GM12872 (cell line): ENCODE results near the gene THRSP.

Source experiments
- TF ChIP-seq, protein P1 (sequence below): IDR thresholded peaks from 3 replicates; pipeline ENCODE4 v1.5.1; 2011; ENCODE audit warnings: low read depth, mild to moderate bottlenecking, low read length, moderate library complexity; ENCODE audit not compliant: insufficient read depth

Gene THRSP

DNA sequence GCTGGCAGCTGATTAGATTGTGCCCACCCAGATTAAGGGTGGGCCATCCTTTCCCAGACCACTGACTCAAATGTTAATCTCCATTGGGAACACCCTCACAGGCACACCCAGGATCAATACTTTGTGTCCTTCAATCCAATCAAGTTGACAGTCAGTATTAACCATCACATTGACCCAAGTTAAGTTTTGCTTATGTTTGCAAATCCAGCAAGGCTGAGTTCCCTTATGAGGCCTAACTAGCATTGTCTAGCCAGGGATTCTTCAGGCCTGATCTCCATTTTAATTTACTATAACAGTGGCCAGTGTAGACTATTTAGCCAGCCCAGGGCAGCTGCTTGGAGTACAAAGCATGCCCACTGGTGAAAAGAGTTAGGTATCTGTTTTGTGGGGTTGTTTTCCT lies 38.3 kb upstream of the THRSP start:
- TF ChIP-seq, protein P1, sequence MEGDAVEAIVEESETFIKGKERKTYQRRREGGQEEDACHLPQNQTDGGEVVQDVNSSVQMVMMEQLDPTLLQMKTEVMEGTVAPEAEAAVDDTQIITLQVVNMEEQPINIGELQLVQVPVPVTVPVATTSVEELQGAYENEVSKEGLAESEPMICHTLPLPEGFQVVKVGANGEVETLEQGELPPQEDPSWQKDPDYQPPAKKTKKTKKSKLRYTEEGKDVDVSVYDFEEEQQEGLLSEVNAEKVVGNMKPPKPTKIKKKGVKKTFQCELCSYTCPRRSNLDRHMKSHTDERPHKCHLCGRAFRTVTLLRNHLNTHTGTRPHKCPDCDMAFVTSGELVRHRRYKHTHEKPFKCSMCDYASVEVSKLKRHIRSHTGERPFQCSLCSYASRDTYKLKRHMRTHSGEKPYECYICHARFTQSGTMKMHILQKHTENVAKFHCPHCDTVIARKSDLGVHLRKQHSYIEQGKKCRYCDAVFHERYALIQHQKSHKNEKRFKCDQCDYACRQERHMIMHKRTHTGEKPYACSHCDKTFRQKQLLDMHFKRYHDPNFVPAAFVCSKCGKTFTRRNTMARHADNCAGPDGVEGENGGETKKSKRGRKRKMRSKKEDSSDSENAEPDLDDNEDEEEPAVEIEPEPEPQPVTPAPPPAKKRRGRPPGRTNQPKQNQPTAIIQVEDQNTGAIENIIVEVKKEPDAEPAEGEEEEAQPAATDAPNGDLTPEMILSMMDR = no peak

DNA sequence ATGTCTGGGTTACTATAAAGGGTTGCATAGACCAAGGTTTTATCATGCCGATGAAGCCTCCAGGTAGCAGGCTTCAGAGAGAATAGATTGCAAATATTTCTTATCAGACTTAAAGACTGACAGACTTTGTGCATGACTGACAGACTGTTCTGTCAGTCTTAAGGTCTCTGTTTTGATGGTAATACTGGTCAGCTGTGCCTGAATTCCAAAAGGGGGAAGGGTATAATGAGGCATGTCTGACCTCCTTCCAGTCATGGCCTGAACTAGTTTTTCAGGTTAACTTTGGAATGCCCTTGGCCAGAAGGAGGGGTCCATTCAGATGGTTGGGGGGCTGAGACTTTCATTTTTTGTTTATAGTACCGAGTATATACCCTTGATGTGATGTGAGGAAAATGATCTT lies 35.9 kb upstream of the THRSP start:
- TF ChIP-seq, protein P1 = no peak

DNA sequence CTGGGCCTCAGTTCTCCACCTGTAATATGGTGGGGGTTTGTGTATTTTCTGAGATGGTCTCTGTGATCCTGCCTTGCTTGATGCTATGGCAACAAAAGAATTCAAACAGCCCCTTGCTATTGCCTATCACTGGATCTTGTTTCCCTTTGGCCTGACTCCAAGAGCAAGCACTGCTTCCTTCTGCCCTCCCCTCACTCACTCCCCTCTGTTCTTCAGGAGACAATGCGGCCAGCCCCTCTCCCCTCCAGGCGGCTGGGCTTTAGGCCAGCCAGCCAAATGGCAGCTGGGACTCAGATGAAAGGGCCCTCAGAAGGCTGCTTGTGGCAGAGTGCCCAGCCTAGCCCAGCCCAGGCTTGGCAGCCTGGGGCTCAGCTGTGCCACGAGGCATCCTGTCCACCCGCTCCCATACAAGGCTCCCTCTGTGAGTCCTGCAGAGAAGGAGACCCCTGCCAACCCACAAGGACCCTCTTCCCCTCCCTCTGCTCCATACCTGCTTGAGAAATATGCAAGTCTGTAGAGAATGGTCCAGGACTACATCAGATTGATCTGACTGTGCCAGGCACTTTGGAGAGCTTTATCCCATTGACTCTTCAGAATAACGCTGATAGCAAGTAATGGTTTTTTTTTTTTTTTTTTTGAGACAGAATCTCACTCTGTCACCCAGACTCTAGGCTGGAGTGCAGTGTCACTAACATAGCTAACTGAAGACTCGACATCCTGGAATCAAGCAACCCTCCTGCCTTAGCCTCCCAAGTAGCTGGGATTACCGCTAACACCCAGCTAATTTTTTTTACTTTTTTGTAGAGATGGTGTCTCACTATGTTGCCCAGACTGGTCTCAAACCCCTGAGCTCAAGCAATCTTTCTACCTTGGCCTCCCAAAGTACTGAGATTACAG lies 33.0 kb upstream of the THRSP start:
- TF ChIP-seq, protein P1 = no peak

DNA sequence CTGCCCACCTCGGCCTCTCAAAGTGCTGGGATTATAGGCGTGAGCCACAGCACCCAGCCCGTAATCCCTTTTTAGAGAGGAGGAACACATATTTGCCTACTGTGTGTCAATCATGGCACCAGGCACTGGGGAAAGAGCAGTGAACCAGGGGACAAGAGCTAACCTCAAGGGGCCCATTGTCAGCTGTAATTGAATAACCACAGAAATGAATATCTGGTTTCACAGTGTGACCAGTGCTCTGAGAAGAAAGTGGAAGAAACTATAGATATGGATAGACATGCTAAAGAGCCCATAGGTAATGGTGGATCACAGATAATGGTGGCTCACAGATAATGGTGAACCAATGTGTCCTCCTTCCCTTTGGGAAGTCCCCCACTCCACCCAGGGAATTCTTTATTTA lies 32.0 kb upstream of the THRSP start:
- TF ChIP-seq, protein P1 = no peak

DNA sequence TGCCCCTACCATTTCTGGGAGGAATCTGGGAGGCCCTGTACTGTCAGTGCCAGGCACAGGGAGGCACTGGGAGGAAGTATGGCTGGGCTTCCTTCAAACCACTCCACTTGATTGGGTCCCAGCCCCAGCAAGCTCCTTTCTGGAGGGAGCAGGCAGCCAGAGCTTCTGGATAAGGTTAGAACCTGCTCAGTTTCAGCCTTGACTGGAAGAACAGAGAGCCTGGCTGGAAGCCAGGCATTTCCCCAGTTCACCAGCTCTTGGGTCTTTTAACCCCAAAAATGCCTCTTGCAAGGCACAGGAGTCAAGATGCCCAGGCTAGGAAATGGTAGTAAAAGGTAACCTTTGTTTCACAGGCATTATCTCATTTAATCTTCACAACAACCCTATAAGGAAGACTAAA lies 31.6 kb upstream of the THRSP start:
- TF ChIP-seq, protein P1 = no peak

DNA sequence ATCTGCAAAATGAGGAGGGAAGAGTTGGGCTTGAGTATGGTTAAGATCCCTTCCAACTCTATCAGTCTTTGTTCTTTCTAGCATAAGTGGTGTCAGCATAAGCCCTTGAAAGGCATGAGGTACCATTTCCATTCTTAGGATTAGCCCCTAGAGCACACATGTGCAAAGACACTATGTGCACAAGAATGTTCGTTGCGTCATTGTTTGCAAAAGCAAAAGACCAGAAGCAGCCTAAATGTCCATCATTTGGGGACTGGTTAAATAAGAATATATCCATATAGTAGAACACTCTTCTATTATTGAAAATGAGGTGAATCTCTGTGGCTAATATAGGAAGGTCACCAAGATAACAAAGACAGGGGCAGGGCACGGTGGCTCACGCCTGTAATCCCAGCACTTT lies 30.6 kb upstream of the THRSP start:
- TF ChIP-seq, protein P1 = no peak

DNA sequence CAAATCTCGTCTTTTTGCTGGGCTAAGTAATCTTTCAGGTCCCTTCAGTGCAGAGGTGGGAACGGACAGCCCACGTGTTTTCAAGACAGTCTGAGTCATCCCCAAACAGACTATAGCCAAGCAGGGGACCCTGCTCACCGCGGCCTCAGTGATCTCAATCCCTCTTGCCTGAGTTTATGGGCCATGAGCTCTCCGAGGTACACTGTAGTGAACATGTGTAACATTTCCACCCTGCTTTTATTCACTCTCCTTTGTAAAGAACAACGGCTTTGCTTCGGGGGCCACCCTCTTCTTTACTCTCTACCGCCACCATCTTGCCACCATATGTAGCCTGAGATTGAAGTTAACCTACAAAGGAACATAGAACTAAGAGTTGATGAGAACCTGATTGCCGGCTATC lies 29.0 kb upstream of the THRSP start:
- TF ChIP-seq, protein P1 = no peak
